GM19324 (cell line): Measurements from ENCODE around the gene HELZ.

Experiments
- ATAC-seq: cut with Tn5 transposase; IDR thresholded peaks from one replicate; pipeline ENCODE4 v1.9.1; 2021; ENCODE audit warnings: mild to moderate bottlenecking, moderate library complexity; ENCODE audit not compliant: unreplicated experiment, low FRiP score

Gene HELZ

GRCh38 chr17:67092291-67092690, 152.7 kb downstream of the HELZ start:
- no peak for ATAC-seq

- ATAC-seq: no peak
Observed at GRCh38 chr17:67090341-67090740, 154.7 kb downstream of the HELZ start.

DNA sequence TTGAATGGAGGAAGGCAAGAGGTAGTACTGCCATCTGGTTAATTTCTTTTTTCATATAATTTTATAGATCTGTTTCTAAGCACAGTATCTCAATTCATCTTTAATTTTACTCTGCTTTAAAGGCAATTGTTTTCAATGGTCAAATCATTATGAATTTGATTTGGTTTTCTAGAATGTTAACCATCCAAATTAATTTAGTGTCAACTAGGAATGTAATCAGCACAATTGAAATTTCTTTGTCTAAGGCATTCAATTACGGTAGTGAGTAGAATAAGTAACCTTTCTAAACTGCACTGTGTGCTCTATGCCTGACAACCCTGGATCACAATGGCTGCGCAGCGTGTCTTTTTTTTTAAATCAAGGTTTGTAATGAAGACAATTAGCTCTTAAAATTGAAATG, 156.4 kb downstream of the HELZ start:
- ATAC-seq: no peak

DNA sequence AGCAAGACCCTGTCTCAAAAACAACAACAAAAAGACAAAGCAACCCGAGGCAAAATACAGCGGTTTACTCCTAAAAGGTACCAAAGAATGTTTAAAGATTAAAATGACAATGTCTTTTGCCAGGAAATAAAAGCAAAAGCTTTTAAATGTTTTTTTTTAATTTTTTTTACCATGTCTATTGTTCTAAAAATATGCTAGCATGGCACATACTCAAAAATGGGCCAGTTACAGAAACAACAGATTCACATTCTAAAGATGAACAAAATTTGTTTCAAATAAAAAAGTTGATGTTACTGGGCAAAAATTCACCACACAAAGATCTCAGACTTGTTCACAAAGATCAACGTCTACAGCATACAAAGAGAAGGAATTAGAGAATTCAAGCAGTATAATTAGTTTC, 159.6 kb downstream of the HELZ start:
- no peak for ATAC-seq

- ATAC-seq: no peak
Observed at GRCh38 chr17:67082107-67082506, 162.9 kb downstream of the HELZ start.

- no peak for ATAC-seq
Observed at GRCh38 chr17:67080804-67081203, 164.2 kb downstream of the HELZ start.

GRCh38 chr17:67079491-67079890, 165.5 kb downstream of the HELZ start:
- ATAC-seq: no peak

GRCh38 chr17:67078292-67078691, 166.7 kb downstream of the HELZ start:
- ATAC-seq: no peak

DNA sequence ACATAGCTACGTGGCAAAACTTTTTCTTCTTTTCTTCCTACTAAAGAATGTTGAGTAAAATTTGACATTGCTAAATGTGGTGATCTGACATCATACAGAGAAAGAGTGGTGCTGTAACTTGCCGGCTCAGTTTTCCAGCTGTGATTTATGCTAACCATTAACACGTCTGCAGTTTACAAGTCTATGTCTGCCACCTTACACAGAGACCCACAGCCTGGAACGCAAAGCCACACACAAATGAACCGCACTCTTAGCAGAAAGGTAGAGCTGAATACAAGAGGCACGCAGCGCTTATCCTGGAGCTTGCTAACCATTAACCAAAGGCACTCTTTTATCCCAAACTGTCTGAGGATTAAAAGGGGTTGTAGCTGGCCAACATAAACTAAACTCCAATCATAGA, 168.7 kb downstream of the HELZ start:
- no peak for ATAC-seq

- ATAC-seq: no peak
Observed at GRCh38 chr17:67074781-67075180, 170.2 kb downstream of the HELZ start.

GRCh38 chr17:67072885-67073284, 172.1 kb downstream of the HELZ start:
- no peak for ATAC-seq

GRCh38 chr17:67071595-67071994, 173.4 kb downstream of the HELZ start:
- ATAC-seq: no peak

- ATAC-seq: no peak
Observed at GRCh38 chr17:67069603-67070136, 175.3 kb downstream of the HELZ start.

GRCh38 chr17:67068999-67069398, 176.0 kb downstream of the HELZ start:
- ATAC-seq: no peak

DNA sequence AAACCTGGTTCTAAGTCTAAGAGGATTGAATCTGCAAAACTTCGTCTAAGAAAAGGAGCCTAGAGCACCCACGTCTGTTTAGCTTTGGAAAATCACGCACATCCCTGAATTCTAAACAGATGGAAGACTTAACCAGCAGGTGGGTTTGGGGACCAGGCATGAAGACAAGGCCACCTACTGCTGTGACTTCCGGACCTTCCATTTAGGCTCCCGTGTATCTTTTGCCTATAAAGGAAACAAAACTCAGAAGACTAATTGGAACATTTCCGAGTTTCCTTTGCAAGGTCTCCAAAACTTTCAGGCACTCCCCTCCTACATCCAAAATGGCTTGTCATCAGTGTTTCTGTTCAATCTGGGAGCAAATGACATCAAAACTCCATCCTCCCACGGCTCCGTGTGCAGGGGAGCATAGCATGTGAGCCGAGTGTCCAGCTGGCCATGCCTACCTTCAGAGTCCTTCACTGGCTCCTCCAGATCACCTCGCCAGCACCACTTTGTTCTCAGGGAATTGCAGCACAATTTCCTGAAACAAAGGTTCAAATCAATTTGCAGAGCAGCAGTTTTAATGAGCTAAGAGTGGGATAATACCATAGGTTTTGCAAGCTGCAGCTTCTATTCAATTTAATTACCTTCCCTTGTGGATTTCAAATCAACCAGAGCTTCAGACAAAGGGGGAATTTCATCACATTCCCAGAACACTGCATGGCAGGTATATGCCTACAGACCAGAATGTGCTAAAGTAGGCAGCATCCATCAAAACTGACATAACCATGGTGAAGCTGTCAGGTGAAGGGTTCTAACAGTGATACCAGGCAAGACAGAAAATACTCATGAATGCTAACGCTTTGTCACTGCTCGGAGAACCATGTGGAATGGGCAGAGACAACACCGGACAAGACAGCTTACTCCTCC, 177.2 kb downstream of the HELZ start:
- no peak for ATAC-seq

DNA sequence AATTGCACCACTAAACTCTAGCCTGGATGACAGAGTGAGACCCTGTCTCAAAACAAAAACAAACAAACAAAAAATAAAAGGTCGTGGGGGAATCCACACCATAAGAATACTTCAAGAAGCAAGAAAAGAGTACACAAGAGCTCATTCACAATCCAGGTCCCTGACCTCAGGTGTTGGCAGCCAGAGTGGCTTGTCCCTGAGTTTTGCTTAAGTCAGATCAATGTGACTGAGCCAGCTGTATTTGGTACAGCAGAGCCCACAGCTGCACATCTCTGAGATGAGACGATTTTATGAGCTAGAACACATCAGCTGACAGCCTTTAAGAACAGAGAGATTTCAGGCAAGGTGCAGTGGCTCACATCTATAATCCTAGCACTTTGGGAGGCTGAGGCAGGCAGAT, 178.3 kb downstream of the HELZ start:
- no peak for ATAC-seq

DNA sequence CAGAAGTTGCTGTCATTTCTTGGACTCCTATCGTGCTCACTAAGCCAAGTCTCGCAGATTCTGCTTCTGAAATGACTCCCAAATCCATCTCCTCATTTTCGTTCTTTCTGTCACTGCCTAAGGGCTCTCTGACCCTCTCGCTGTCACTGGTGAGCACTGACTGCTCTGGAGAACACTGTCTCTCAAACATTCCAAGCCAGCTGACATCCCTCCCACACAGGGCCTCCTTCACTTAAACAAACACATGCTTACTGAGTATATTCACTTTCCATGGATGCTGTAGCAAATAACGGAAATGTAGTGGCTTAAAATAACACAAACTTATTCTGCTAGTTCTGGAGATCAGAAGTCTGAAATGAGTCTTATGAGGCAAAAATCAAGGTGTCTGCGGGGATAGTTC, 181.9 kb downstream of the HELZ start:
- no peak for ATAC-seq

DNA sequence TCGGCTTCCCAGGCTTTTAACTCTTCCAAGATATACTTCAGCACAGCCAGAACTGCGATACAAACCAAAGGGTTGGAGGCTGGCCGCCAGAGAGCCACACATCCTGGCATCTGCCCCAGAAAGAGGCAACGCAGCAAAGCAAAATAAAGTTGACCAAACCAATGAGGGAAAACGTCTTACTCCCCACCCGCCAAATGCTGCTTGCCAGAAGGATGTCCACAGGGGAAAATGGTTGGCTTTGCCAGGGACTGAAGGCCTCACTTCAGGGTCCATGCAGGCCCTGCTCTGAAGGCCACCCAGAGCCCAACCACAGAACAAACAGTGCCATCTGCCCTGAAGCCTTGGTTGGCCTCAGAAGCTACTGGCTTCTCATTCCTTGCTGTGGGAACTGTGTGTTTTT, 185.6 kb downstream of the HELZ start:
- ATAC-seq: no peak

DNA sequence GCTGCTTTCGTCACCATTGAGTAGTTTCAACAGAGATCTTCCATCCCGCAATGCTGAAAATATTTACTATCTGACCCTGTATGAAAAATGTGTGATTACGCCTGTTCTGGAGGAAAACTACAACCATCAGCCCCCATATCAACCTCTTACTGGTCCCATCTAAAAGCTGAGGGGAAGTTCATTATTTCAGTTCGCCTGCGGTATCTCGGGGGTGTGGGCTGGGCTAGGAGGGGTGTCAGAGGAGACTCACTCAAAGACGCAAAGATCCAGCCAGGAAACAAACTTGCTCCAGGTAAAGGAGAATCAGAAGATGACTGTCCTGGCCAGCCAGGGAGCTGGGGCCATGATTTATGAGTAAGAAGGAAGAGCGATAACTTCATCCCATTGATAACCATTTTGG, 187.0 kb downstream of the HELZ start:
- ATAC-seq: no peak

GRCh38 chr17:67056746-67057490, 188.1 kb downstream of the HELZ start:
- ATAC-seq: no peak
